ENCODE results near the gene CMPK1.
A peak's percentile ranks its signal among the peaks of the same experiment; 100 is the strongest.

CMPK1 gene

GRCh38 chr1:47417170-47418044 is 83.8 kb downstream of the CMPK1 start:
- FAIRE-seq: no peak
- no peak for DNase-seq (ENCODE audit: extremely low spot score, insufficient read length, low read depth)

DNA sequence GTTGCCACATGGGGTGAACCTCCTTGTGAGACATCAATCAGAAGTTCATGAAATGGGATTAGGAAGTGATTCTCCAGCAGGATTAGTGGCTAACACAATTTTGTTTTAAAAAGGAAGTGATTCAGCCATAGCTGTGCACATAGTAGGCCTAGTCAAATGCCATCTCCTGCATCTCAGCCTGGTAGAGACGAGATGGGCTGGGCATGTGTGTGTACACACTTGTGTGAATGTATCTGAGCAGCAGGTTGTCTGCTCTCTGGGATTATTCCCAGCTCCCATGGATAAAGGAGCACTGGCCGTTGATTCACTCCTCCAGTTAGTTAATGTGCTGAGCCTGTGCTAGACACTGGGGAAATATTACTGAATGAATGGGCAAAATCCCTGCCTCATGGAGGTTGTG is 84.5 kb downstream of the CMPK1 start:
- no peak for DNase-seq (ENCODE audit: extremely low spot score, insufficient read length, low read depth)
- no peak for FAIRE-seq

DNA sequence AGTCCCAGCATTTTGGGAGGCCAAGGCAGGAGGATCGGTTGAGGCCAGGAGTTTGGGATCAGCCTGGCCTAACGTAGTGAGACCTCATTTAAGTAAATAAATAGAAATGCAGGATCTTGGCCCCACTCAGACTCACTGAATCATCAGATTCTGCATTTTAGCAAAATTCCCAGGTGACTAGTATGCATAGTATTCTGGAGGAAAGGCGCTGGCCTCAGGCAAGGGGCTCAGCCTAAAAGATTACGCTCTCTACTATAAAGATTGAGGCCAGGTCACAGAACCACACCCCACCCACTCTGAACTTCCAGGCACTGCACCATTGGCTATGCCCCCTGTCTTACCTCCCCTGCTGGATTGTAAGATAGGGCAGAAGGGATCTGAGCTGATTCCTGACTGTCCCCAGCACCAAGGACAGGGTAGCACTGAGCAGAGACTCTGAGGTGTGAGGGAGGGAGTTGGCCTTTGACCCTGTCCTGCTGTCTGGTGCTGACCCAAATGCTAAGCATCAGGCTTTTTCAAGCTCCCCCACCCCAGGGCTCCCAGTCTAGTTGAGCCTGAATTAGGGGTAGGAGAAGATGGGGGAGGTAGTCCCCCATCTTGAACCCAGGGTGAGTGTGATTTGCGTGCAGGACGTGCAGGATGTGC is 85.2 kb downstream of the CMPK1 start:
- DNase-seq (ENCODE audit: extremely low spot score, insufficient read length, low read depth) (no peak), FAIRE-seq (no peak)

DNA sequence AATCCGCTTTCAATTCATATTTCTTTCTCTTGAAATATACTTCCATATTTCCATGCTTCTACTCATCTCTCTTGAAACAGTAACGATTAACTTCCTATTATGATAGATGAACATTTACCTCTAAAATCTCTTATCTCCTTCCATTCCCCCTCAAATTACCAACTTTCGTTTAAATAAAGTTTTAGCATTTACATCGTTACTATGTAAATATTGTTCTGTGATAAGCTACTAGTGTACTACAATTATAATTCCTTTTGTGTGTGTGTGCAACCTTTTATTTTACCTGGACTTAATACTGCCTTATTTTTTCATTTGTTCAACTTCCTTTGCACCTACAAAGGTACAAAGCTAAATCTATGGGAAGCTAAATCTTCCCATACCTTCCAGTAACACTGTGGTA is 87.0 kb downstream of the CMPK1 start:
- FAIRE-seq (no peak), DNase-seq (ENCODE audit: extremely low spot score, insufficient read length, low read depth) (no peak)

DNA sequence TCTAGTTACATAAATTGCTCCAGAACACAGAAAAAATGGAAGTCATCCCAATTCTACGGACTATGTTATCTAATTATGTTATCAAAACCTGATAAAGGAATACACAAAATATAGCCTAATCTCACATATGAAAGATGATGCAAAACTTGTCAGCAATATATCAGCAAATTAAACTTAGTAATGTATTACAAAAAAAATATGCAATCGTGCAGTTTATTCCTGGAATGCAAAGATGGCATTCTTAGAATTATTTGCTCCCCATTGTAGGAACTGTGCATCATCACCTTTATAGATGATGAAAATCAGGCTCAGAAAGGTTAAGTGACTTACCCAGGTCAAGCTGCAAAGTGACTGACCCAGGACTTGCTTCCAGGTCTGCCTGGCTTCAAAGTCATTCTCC is 90.3 kb downstream of the CMPK1 start:
- peak; percentile 18 for FAIRE-seq

DNA sequence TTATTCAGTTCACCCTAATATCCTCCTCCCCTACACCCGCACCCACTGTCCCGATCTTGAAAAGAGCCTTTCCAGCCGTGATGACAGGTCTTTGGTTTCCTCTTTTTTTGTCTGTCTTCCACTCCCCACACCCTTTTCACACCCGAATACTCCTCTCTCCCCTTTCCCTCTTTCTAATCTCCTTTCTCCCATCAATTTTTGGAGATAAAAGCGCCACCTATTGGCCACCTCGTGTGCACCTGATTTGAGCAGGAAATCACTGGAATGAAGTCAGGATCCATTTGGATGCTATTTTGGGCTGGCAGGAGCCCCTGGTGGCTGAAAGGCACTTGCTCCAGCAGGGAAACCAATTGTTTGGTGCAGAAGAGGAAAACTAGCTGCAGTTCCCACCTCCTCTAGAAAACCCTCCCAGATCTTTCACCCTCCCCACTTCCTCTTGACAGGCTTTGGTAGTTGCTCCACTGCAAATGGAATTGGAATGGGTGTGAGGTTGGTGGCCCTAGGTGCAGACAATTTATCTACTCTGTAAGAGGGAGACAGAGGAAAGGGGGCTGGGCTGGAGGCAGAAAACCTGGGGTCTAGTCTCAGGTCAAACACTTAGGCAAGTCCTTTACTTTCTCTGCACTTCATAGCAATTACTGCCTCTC is 90.9 kb downstream of the CMPK1 start:
- no peak for DNase-seq (ENCODE audit: extremely low spot score, insufficient read length, low read depth)
- peak; percentile 71 for FAIRE-seq

More for the DNA sequence above, 90.3 kb downstream of the CMPK1 start:
- DNase-seq (ENCODE audit: extremely low spot score, insufficient read length, low read depth): no peak

Measured in GM18507 (cell line).